GM19372 (cell line): Measurements from ENCODE around the gene TMEM238L.

Experiments used
- ATAC-seq: cut with Tn5 transposase; IDR thresholded peaks from one replicate; pipeline ENCODE4 v1.9.1; 2021; ENCODE audit warnings: mild to moderate bottlenecking, low read depth, moderate library complexity; ENCODE audit not compliant: unreplicated experiment

Gene TMEM238L

DNA sequence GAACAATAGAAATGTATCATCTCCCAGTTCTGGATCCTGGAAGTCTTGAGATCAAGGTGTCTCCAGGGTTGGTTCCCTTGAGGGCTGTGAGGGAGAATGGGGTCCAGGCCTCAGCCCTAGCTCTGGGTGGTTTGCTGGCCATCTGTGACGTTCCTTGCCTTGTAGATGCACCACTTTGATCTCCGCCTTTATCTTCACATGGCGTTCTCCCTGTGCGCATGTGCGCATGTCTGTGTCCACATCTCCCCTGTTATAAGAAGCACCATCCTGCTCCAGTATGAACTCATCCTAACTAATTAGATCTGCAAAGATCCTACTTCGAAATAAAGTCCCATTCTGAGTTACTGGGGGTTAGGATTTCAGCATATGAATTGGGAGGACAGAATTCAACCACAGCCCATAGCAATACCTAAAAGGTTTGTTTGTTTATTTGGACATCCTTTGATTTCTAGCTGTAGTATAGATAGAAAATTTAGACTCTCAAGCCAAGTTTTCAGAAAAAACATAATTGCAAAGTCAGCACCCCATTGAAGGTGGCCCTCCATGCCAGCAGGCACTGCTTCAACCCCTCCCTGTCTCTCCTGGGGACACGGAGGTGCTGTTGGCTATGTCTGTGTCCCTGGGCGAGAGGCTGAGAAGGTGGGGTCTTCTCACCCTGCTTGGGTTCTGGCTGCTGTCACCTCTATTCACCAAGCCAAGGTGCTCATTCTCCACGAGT, 2.8 kb upstream of the TMEM238L start:
- no peak for ATAC-seq

DNA sequence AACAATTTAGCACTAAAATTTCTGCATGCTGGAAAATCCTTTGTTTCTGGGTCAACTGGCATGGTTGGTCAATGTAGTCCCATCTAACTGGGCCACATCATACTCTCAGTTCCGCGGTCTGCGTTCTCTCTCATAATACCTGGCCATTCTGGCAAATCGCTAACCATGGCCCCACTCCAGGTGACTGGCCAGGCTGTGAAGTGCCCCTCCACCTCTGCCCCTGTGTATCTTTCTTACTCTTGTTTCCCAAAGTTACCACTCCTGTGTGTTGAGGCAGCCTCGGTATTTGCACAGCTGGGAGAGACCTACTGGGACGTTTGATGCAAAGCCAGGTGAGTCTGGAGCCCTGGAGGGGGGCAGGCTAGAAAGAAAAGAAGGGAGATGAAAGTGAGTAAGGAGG, 2.0 kb upstream of the TMEM238L start:
- ATAC-seq = no peak

DNA sequence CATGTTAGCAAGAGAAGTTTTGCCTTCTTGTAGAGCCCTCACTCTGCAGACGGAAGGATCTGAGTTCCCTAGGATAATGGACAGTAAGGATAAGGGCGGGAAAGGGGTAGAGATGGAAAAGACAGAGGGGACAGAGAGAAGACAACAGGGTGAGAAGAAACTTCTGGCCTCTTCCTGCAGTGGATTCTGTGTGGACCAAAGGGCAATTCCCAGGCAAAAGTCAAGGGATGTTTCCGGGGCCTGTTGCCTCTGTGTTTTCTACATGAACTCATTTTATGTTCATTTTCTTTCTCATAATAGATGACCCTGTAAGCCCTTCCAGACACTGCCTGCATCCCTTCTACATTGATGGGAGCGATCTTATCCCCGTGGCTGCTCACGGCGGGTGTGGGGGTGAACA, 647 bp upstream of the TMEM238L start:
- no peak for ATAC-seq

DNA sequence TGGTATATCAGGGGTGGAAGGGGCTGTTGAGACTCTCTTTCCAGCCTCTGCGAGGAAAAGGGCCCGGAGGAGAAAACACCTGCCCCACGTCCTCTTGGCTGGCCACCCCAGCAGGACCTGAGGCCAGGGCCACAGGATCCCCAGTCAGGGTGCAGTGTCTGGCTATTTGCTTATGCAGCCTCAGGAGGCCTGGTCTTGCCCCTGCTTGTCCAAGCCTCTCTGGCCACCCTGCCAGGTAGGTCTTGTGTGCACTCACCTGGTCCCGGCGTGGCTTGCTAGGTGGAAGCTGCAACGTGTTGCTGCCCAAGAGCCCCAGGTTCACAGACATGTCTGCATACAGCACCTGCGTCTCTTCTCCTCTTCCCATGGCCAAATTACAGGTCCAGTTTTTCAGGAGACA, 549 bp downstream of the TMEM238L start:
- ATAC-seq = no peak

DNA sequence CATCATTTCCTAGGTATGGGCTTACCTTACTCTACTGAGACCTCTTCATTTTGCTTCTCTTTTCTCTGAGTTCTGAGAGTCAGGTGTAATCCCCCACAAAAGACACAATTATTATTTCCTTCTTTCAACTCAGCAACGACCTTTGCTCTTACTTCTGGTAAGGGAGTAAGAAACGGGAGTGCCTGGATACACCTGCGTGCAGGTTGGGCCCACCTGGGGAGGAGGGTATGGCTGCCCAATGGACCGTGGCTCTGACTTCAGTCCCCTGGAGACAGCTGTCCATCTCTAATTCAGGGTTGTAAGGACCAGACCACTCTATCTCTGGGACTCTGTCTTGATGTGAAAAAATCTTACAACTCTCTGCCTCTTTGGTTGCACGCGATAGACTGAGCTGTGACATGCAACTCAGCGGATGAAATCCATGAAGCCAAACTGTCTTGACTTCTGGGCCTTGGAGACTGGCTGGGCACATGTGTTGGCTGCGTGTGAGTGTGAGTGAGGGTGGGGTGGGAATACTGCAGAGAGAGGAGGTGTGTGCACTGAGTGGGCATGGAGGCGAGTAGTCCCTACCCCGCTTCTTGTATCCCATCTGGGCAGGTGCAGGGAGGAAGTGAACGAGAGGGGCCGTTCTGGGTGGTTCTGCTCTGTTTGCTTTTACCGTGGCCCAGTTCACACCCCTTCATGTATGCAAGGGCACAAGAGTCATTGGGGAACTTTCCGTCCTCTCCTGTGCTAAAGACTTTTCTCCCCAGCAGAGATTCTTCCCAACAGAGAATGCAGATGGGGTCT, 1.2 kb downstream of the TMEM238L start:
- ATAC-seq = no peak

DNA sequence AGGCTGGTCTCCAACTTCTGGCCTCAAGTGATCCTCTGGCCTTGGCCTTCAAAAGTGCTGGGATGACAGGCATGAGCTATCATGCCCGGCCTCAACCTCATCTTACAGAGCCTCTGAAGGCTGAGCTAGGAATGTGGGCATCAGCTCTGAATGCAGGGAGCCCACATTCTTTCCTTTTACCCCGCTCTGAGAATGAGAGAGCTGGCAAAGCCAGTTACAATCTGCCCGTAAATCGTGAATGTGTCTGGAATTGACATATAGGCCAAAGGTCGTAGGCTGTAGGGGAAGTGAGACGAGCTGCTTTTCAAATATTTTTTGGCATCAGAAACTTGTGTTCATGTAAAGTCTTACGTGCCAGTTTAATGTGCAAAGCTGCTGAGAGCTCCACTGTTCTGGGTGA, 4.5 kb downstream of the TMEM238L start:
- no peak for ATAC-seq

DNA sequence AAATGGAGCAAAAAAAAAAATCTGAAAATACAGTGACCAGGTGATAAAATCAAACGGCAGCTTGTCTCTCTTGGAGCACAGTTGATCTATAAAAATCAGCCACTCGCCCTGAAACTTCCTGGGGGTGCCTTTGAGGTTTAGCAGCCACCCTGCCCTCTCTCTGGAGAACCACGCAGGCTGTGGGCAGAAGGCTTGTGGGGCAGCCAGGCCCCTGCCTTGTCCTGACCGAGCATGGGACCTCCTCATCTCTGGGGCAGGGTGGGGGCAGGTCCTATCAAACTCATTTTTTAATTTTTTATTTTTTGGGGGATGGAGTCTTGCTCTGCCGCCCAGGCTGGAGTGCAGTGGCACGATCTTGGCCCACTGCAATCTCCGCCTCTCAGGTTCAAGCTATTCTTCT, 5.0 kb downstream of the TMEM238L start:
- no peak for ATAC-seq

DNA sequence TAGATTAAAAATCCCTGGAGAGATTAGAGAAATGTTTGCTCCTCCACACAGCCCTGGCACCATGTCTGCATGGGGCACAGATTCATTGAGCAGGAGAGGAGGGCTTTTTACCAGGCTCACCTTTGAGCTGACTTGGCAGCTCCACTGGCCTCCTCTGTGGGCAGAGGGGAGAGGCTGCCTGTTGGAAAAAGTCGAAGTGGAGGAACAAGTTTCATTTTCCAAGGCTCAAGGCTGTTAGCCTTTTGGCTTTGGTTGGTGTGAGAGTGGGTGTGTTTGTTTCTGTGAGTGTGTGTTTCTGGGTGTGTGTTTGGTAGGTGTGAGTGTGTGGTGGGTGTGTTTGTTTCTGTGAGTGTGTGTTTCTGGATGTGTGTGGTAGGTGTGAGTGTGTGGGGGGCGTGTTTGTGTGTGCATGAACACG, 5.6 kb downstream of the TMEM238L start:
- ATAC-seq = no peak

DNA sequence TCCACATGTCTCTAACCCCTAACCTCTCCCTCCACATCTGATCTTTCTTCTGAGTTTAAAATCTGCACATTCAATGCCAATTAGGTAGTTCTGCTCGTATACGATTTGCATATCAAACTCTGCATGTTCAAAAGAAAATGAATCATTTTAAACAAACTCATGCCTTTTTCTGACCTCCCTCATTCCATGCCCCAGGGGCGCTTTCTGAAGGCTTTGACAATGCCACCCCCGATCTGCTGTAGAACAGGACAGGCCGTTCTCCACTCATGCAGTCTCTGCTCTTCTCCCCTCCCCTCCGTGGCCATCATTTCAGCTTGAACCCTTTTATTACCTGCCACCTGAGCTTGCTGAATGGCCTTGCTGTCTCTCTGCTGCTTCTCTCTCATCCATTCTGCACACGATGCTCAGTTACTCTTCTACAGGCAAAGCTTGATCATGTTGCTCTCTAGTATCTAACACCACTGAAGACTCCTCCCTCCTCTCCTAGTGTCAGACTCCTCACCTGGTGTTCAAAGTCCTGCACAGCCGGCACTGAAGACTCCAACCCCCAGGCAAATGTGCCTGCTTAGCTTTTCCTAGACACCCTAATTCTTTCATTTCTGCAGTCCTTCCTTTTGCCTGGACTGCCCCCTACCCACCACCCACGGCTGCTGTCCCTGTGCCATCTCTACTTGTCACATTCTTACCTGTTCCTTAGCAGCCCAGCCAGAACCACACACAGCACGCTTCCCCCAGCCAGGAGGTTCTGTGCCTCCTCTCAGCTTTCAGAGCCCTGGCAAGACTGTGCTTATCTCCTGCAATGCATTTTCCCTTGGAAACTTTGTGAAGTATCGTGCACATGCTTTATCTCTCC, 6.2 kb downstream of the TMEM238L start:
- no peak for ATAC-seq

DNA sequence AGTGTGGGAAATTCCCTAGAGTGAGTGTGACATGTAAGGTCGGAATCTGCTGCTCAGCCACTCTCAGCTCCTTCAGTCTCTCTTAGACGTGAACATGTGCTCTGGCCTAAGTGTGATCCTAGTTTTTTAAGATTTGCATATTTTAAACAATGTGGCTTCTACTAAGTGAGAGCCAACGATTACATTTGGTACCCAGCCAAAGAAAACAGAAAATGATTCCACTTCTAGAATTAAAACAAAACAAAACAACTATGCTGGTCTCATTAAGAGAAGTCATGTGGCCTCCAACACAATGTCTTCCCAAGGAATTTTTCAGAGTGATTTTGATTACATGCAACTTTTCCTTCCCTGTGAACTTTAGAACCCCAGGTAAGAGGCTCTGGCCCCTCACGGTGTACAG, 10.1 kb downstream of the TMEM238L start:
- ATAC-seq = no peak

DNA sequence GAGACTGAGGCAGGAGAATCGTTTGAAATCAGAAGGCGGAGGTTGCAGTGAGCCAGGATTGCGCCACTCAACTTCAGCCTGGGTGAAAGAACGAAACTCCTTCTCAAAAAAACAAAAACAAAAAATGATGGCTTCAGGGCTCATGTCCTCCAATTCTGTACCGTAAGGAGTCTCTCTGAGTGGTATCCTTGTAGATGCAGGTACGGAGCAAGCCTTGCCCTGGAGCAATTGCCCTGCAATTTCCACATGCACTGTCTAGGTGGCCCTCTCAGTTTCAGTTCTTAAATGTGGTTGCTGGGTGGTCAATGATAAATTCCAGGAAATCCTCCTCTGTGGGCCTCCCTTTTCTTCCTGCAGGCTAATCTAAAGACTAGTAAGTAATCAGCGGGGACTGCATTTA, 10.6 kb downstream of the TMEM238L start:
- ATAC-seq = no peak

DNA sequence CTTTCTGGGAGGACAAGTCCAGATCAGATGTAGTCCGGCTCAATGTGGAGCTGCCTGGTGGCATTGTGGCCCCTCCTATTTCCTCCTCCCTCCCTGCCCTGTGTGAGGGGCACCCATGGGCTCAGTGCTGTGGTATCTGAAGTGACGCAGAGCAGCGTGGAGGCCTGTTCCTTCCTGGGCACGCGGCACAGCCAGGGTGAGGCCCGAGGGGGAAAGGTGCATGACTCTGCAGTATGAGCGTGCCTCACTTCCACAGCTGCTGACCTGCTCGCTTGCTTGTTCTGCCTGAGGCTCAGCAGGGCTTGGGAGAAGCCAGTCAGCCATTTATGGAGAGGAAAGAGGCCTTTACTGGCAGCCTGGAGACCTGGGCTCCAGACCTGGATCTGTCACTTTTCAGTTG, 11.7 kb downstream of the TMEM238L start:
- ATAC-seq = no peak

DNA sequence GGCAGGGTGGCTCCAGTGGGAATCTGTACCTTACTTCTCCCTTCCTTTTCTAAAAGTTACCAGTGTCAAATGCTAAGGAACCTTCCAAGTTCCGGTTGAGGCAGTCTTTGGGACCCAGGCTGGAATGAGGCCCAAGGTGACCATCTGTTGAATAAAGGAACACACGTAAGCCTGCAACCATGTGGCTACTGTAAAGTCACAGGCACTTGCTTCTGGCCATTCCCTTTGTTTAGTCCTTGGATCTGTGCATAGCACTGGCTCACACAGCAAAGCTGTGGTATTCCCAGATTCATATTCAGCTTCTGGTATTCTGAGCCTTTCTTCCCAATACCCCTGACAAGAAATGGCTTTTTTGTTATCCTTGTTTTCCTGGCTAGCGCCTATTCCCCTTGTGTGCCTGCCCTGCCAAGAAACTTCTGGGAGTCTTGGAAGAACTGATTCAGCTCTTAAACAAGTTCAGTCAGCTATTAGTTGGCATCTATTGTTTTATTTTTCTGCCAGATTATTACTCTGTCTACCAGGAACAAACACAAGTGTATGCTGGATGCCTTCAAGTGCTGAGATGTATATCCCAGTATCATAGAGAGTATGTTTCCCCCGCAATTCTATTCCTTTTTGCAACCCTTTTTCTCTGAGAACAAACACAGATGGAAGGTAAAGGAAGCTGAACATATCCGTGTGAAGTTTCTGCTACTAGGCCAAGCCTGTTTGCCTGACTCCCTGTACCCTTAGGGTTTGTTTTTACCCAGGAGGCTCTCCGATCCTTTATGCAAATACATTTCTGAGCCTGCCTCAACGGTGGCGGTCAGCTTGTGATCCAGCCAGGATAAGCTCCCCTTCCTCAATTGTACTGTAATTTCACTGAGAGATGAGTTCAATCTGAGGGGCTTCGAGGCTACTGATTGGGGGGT, 13.2 kb downstream of the TMEM238L start:
- no peak for ATAC-seq

DNA sequence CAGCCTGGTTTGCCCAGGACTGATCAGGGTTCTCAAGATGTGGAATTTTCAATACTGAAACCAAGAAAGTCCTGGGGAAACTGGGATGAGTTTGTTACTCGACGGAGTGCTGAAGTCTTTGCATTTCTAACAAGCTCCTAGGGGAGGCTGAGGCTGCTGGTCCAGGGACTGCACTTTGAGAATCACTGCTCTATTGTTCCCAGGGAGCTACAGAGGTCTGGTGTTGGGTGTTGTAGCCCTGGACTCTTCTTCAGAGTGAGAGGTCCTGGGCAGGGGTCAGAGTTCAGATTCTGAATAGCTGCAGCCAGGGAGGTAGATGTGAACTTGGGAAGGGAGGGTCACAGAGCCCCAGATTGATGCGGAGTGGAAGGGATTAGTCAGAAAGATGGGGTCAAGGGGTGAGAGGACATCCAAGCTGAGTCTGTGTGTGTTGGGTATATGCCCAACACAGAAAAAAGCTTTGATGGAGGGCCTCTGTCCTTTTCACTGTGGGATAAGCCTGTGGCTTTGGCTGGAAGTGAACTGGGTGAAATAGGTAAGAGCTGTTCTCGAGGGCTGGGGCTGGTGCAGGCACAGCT, 14.1 kb downstream of the TMEM238L start:
- ATAC-seq = no peak

DNA sequence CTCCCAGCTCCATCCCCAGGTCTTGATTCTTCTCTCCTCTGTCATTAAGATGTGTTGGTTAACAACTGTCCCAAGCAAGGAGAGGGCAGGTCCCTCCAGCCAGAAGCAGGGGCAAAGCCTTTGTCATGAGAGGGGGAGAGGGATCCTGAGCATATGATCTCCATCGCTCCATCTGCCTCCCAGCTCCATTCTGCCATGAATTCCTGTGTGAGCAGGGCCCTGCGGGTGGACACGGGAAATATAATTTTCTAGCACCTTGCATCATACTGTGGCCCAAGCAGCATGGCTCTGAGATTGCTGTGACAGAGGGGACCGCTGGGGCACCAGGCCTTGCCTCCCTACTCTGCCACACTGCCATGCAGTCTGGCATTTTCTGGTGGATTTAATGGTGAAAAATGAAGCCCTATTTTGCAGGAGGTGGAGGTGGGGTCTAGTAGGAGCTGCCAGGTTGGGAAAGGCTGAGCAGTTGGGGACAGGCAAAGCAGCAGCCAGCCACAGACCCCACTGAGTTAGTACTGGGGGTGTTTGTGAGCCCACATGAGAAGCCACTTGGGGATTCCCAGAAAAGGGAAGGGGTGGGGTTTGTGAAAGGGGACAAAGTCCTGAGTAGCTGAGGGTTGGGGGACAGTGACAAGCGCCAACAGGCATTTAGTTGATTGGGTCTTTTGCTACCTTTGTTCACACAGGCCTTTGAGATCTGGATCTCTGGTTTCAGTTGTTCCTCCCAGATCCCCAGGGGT, 16.4 kb downstream of the TMEM238L start:
- no peak for ATAC-seq

DNA sequence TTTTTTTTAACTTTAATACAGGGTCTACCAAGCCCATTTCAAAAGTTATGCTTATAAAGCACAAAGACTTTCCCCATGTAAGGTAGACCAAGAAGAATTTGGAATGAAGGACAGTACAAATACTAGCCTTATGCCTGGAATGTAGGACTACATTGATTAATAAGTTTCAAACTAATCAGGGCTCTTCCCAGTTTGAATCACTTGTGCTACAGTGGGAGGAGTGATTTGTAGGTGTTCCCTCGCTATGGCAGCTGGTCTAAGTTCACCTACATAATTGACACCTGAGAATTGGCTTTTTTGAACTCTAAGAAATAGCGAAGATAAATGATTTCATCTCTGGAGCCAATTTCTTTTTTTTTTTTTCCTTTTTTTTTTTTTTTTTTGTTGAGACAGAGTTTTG, 18.6 kb downstream of the TMEM238L start:
- no peak for ATAC-seq

DNA sequence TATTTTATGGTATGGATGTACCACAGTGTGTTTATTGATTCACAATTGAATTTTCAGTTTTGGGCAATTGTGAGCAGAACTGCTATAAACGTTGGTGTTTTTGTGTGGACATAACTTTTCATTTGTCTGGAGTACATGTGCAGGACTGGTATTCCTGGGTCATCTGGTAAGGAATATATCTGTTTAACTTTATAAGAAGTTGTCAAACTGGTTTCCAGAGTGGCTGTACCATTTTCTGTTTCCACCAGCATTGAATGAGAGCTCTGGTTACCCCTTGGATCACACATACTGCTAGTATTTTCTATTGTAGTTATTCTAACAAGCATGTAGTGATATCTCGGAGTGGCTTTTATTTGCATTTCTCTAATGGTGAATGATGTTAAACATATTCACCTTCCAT, 24.3 kb downstream of the TMEM238L start:
- ATAC-seq = no peak

DNA sequence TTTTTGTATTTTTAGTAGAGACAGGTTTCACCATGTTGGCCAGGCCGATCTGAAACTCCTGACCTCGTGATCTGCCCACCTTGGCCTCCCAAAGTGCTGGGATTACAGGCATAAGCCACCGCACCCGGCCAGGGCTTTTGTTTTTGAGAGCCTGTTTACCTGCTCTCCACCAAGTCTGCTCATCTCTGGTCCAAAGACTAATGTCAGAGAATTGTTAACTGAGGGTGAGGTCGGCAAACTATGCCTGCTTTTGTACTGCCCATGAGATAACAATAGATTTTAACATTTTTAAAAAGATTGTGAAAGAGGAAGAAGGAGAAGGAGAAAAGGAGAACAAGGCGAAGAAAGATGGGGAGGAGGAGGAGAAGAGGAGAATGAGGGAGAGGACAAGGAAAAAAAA, 26.0 kb downstream of the TMEM238L start:
- ATAC-seq = no peak

DNA sequence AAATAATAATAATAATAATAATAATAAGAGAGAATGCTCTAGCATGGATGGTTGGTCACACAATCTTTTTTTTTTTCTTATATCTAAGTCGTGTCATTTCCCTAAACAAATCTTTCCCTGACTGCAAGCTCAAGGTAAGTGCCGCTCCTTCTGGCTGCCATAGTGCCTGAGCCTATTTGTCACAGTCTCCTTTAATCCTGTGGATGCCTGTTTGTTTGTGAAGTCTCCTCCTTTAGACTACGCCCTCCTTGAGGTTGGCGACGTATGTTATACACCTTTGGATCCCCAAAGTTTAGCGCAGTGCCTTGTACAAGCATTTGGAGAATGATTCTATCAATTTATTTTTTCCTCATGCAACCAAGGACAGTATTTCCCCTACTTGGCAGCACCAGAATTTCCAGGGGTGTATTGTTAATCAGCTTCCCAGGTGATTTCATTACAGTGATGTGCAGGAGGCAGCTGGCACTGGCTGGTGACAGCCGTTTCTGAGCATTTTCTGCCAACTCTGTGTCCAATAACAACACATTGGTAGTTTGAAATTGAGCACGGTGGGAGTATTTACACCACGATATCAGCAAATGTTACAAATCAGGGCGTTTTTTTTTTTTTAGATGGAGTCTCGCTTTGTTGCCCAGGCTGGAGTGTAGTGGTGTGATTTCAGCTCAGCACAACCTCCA, 26.6 kb downstream of the TMEM238L start:
- ATAC-seq = no peak
